Stimulated activated CD8-positive, alpha-beta memory T cell treated with anti-CD3 and anti-CD28 coated beads, Interleukin-7, amount 100 ng/mL, for 24 hours (primary cell): ENCODE measurements around the gene EIF2S2.
A peak's percentile ranks its signal among the peaks of the same experiment; 100 is the strongest.

Source experiments
- DNase-seq: peaks from one replicate; pipeline ENCODE4 v3.0.0-alpha.2; 2020; ENCODE audit warnings: low read depth

EIF2S2 gene

DNA sequence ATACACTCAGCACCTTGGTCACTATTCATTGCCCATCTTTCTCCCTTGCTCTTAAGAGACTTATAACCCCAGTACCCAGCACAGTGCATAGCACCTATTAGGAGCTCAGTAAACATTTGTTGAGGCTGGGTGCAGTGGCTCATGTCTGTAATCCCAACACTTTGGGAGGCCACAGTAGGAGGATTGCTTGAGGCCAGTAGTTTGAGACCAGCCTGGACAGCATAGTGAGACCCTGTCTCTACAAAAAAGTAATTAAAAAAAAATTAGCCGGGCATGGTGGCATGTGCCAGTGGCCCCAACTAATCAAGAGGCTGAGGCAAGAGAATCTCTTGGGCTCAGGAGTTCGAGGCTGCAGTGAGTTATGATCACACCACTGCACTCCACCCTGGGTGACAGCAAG, 8.2 kb upstream of the EIF2S2 start:
- DNase-seq = no peak

DNA sequence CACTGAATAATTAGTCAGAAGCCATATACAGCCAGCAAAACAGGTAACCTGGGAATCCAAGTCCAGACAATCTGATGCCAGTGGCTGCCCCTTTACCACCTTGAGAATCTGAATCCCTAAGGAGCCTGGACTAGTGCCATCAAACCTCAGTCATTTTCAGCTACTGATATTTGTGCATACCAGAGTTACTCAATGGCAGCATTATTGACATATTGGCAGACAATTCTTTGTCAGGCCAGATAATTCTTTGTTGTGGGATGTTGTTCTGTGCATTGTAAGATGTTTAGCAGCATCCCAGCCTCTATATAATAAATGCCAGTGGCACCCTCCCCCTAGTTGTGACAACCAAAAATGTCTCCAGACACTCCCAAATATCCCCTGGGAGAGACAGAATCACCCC, 3.2 kb upstream of the EIF2S2 start:
- DNase-seq = no peak

DNA sequence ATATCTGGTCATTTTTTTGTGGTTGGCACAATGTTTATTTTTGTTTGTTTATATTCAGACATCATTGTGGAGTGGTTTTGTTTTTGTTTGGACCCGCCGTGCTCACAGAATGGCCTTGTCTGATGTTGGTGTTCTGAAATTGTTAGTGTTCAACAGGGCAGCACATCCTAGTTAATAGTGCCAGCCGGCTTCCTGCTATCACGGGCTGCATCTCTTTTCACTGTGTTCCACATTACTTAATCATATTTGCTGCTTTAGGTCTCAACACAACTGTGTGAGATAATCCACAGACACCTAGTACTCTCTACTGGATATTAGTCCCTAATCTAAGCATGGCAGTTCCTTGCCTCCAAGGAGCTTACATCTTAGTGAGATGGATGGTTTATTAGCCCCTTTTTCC, 2.8 kb upstream of the EIF2S2 start:
- no peak for DNase-seq

DNA sequence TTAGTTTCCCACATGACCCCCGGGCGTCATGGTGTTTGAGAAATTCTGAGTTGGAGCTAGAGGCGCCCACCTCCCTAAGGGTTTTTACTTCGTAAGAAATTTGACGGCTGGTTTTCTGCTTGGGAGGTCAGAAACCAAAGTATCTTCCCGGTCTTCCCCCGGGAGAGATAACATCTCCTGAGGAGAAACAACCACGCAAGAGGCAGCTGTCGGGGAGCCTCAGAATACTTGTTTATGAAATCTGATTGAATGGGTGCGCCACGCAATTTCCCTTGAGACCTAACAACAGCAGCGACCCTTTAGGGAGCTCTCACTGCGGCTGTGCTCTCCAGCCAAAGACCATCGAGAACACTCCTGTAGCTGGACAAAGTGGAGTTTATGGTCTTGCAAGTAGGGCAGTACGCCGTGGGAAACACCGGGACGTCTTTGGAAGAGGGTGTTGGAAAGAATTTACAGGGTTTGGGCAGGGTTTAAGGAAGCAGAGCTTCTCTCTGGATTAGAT, 608 bp upstream of the EIF2S2 start:
- peak; percentile 9 for DNase-seq

DNA sequence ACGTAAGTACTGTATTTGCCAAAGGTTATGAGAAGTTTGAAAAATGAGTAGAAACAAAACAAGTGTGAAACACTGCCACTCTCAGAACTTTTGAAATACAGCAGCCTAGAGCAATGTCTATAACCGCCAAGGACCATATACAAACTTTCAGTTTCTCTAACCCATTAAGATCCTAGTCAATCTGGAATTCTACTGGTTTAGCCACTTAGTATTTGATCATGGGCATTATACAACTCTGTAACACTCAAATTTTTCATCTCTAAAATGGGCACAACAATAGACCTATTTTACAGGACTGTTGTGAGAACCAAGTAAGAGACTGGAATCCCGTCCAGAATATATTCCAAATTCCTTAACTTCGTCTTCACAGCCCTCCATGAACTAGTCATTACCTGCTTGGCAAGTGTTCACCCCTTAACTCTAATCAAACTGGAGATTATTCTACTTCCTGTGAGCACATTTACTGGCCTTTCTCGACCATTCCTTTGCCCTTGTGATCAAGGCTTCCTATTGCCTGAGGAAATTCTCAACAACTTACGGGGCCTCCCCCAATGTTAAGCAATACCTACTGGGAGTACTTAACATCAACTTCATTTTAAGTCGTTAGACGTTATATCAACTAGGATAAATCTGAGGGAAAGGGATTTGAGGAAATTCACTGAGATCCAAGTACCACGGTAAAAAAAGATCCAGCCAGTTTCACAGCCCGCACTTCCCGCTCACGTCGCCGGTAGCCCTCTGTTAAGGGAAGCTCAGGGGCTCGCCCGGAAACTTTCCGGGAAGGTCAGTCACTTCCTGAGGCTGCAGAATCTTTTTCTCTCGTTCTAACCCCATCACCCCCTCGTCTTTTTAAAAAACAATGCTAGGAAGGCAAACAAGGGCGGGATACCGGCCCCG, 1.1 kb downstream of the EIF2S2 start:
- DNase-seq = no peak

DNA sequence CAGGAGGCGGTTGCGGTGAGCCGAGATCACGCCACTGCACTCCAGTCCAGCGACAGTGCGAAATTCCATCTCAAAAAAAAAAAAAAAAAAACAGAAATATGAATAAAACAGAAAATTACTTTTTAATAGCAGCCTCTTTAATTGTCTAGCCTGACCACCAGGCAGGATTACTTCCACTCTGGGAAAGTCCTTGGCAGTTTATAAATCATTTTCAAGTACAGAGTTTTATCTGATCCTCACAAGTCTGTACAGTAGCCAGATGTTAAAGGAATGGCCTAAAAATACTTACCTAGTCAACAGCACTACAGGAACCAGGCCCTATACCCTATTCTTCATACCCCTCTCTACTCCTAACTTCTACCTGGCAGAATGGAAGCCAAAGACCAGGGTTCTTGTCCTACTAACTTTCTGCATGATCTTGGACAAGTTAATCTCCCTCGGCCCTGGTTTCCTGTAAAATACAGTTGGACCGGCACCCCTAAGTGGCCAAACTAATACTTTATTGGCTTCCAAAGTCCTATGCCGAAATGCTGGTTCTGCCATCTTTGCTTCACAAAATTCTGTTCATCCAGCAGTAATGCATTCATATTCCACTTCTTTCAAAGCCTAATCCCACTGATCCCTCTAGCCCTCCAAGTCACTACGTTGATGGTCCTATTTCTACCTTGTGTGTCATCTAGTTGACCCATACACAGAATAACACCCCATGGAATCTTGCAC, 1.9 kb downstream of the EIF2S2 start:
- no peak for DNase-seq

DNA sequence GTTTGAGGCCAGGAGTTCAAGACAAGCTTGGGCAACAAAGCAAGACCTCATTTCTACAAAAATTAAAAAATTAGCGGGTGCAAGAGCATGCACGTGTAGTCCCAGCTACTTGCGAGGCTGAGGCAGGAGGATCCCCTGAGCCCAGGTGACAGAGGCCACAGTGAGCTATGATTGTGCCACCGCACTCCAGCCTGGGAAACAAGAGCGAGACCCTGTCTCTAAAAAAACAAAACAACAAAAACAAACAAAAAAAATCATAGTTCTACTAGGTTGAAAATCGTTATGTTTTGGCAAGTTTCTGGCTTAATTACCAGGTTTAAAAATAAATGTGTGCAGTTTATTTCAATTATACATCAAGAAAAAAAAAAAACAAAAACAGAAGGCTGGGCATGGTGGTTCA, 2.6 kb downstream of the EIF2S2 start:
- no peak for DNase-seq

DNA sequence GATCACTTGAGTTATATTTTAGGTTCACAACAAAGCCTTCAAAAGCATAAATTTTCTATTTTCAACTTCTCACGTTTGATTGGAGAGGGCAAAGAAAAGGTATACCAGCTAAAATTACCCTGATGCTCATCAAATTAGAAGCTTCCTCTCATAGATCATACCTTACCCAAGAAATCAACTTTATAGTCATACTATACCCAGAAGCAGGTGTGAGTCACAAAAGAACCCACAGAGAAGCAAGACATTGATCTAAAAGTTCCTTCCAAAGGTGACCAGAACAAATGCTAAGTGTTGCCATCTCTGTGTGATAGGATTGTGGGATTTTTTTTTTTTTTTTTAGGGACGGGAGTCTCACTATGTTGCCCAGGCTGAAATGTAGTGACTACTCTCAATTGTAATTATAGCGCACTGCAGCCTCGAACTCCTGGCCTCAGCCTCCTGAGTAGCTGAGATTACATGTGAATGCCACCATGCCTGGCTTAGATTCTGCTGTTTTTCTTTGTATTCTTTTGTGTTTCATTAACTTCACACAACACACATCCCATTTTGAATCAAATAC, 3.3 kb downstream of the EIF2S2 start:
- no peak for DNase-seq

DNA sequence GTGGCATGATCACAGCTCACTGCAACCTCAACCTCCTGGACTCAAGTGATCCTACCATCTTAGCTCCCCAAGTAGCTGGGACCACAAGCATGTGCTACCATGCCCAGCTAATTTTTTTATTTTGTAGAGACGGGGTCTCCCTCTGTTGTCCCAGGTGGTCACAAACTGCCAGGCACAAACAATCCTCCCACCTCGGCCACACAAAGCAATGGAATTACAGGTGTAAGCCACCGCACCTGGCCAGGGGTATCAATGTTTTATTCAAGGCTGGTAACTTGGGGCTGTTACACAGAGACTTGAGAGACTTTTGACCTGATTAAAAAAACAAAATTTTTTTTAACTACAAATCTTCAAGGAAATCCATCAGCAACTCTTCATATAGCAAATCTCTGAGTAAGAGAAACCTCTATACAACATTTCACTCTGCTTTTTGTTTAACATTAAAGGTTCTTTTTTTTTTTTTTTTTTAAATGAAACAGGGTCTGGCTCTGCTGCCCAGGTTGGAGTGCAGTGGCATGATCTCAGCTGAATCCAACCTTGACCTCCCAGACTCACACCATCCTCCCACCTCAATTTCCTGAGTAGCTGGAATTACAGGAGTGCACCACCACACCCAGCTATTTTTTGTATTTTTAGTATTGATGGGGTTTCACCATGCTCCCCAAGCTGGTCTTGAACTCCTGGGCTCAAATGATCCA, 5.9 kb downstream of the EIF2S2 start:
- DNase-seq = no peak

DNA sequence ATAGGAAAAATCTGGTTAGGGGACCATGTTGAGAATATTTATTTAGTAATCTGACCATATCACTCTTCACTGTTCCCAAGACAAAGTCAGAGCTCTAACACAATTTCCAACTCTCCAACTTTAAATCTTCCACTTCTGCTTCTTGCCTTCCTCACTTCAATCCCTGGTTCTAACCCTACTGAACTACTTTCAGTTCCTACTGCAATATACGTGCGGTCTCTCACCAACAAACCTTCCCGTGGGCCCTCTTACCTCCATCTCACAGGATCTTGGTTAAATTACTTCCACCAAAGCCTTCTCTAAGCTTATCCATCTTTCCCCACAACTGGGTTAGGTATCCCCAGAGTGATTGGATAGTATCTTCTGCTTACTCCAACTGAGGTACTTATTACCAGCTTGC, 8.0 kb downstream of the EIF2S2 start:
- no peak for DNase-seq

DNA sequence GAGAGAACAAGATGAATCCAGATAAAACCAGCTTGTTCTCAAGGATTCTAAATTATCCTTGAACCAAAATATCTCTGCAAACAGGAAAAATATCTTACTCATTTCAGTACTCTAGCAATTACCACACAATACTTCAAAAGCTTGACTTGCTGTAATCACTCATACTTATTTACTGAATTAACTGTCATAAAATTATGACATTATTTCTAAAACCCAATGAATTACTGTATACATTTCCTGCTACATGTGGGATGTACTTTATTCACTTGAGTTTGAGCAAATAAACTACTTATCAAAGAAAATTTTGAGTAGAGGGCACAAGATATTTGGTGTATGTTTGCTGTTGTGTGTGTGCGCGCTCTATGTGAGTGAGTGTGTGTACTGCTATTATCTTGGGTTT, 9.7 kb downstream of the EIF2S2 start:
- no peak for DNase-seq

DNA sequence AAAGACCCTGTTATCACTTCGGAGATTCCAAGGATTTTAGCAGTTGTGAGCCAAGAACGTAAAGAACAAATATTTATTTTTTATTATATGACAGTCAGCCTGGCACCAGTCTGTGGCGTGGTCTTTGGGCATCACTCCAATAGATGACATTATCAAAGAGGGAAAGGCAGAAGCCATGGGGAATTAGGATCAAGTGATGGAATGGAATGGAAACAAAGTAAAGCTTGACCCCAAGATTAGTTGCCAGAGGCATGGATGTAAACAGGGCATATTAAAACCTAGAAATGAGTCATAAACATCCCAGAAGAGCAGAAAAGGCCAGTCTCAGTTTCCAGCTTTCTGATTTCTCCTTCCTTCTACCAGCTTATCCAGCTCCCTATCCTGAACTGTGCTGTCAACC, 11.5 kb downstream of the EIF2S2 start:
- no peak for DNase-seq

DNA sequence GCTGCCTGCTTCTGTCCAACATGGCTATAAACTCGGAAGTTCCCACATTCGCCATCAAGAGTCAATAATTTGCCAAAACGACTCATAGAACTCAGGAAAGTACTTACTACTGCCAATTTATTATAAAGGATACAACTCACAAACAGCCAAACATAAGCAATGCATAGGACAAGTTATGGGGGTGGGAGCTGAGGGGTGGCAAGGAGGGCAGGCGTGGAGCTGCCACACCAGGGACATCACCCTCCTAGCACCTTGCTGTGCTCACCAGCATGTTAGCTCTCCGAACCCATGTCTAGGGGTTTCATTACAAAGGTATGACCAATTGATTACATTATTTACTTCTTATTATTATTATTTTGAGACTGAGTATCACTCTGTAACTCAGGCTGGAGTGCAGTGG, 12.4 kb downstream of the EIF2S2 start:
- DNase-seq = no peak

DNA sequence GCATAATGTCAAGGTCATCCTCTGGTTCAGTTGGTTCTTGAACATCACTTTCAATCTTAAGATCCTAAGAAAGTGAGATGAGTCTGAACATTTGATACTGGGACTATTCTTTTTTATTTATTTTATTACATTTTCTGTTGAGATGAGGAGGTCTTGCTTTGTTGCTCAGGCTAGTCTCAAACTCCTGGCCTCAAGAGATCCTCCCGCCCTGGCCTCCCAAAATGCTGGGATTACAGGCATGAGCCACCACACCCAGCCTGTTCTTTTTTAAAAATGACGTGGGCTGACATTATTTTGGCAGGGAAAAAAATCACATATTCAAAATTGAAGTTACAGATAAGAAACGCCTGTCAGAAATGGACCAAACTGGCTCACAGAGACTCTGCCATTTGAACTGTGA, 13.5 kb downstream of the EIF2S2 start:
- no peak for DNase-seq

DNA sequence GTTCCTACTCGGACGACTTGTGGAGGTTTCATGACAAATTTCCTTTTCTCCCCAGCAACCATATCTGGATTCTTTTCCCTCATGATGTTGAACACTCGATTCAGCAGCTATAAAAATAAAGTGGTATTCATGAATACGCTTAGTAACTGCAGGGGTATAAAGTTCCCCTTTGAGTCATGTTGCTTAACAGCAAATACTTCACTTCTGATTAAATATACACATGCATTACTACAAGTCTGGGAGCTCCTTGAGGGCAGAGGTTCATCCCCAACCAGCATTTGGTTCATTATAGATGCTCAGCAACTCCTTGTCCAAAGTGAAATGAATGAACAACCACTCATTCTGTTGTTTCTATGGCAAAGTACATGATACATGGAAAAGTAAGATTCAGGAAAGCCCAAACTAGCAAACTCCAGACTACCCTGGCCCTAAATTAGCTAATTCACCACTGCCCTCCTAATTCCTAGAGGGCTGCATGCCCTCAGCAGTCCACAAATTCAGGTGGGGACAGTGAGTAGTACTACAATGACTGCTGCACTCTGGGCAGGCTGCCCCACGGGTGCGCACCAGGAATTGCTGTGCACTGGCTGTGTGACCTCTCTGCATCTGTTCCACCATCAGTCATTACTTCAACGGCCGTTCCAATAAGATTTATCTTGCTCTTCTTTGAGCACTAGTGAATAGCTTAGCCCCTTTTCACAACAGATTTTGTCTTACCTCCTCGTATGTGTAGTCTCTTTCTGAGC, 15.2 kb downstream of the EIF2S2 start:
- DNase-seq = no peak

DNA sequence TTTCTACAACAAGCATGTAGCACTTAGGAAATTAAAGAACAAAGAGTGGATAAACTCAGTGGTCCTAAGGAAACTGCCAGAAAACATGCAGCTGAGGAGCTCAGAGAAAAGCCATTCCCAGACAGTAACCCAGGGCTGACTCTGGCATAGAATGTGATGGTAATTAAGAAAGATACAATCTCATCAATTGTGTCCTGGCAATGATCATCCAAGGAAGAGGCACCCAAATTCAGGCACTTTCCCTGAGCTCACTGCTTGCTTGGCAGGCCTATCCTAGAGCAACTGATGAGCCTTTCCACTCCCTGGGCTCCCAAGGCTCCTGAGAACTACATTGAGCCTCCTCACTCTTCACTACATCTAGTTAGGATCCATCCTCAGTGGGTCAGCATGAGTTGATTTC, 16.2 kb downstream of the EIF2S2 start:
- DNase-seq = no peak

DNA sequence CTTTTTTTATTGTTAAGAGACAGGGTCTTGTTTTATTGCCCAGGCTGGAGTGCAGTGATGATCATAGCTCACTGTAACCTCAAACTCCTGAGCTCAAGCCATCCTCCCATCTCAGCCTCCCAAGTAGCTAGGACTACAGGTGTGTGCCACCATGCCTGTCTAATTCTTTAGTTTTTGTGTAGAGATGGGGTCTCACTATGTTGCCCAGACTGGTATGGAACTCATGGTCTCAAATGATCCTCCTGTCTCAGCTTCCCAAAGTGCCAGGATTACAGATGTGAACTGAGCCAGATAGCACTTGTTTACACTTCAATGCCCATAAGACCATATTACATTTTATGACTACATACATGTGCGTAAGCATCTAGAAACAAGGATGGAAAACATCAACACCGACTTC, 18.1 kb downstream of the EIF2S2 start:
- DNase-seq = no peak

DNA sequence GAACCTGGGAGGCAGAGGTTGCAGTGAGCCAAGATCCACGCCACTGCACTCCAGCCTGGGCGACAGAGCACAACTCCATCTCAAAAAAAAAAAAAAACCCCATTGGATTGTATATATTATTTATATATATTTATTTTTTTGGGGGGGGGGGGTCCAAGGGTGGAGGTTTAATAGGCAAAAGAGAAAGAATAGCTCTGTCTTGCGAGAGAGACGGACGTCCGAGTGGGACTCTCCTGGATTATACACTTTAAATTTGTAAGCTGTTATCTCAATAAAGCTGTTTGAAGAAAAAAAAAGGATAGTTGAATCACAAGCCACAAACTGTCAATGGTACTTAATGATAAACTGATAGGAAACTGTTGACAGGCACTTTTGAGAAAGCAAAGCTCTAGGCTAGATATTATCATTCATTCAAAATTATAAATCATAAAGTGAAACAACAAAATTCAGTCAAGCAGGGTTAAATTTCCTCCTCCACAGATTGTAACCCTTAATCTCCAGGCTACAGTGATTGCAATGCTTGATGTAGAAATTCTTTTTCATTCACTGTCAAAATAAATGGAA, 20.3 kb downstream of the EIF2S2 start:
- no peak for DNase-seq

DNA sequence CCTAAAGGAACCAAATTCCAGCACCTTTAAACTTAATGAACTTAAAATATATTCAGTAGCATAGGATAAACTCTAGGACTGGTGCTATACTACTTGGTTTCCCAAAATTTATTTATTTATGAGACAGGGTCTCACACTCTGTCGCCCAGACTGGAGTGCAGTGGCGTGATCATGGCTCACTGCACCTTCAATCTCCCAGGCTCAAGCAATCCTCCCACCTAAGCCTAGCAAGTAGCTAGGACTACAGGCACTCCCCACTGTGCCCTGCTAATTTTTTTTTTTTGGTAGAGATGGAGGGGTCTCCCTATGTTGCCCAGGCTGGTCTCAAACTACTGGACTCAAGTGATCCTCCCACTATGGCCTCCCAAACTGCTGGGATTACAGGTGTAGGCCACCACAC, 21.4 kb downstream of the EIF2S2 start:
- no peak for DNase-seq

DNA sequence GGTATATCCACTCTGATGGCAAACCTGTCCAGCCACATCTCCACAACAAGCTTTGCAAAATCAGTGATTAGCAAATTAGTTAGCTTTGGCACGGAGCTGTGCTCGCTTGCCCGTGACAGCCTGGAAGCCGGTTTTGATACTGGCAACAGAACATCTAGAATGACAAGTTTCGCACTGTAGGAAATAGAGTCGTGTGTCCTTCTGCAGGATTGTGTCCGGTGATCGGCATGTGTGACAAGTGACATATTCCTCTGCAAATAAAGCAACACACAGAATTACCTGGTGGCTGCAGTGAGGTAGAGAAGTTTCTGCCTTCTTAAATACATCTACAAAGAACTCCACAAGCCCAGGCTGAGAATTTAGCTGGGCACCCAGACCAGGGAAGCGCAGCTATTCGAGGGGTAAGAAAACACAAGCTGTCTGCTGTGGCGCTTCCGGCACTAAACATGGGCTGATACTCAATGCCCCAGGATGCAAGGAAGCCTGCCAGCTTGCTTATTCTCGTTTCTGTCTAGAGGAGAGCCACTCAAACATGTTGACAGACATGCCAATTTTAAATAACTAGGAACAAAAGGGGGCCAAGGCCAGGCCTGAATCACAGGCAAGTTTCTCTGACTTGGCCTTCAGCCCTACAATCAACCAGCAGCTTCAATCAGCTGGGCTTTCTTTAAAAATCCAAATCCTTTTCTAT, 22.2 kb downstream of the EIF2S2 start:
- no peak for DNase-seq

DNA sequence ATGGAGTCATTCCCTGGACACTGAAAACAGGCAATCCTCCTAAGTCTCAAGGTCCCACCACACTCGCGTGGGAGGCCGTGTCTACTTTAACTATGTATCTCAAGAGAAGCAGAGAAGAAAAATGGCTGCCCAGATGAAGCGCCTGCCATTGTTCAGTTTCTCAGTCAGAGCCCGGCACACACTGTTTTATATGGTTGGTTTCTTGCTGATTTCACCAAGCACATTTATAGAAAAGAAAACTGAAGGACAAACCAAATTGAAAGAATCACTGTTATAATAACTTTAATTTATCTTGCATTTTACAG, 22.9 kb downstream of the EIF2S2 start:
- no peak for DNase-seq
